Stimulated activated CD8-positive, alpha-beta memory T cell treated with anti-CD3 and anti-CD28 coated beads, Interleukin-4, amount 100 ng/mL, for 1 hour (primary cell): ENCODE measurements around the gene SGO1.

Experiments used
- DNase-seq, 2 donors: peaks; one replicate each; pipeline ENCODE4 v3.0.0-alpha.2; 2020; ENCODE audit warnings: low read depth in 2 of 2, low spot score in 1 of 2

SGO1 gene

GRCh38 chr3:20160230-20160629 lies 25.8 kb downstream of the SGO1 start:
- DNase-seq, result no peak

GRCh38 chr3:20154928-20155327 lies 31.1 kb downstream of the SGO1 start:
- no peak for DNase-seq

- DNase-seq, result no peak
Measured at GRCh38 chr3:20154078-20154477, 31.9 kb downstream of the SGO1 start.

- no peak for DNase-seq
Measured at GRCh38 chr3:20148466-20148865, 37.5 kb downstream of the SGO1 start.

GRCh38 chr3:20147361-20147760 lies 38.6 kb downstream of the SGO1 start:
- DNase-seq, result no peak

GRCh38 chr3:20146301-20146700 lies 39.7 kb downstream of the SGO1 start:
- no peak for DNase-seq

- DNase-seq, result no peak
Measured at GRCh38 chr3:20145874-20146273, 40.1 kb downstream of the SGO1 start.

- no peak for DNase-seq
Measured at GRCh38 chr3:20143519-20143918, 42.5 kb downstream of the SGO1 start.

- no peak for DNase-seq
Measured at GRCh38 chr3:20142517-20142916, 43.5 kb downstream of the SGO1 start.

- no peak for DNase-seq
Measured at GRCh38 chr3:20141851-20142250, 44.2 kb downstream of the SGO1 start.

GRCh38 chr3:20141316-20141715 lies 44.7 kb downstream of the SGO1 start:
- DNase-seq, result no peak

GRCh38 chr3:20140881-20141280 lies 45.1 kb downstream of the SGO1 start:
- DNase-seq, result no peak

GRCh38 chr3:20137647-20138046 lies 48.4 kb downstream of the SGO1 start:
- DNase-seq, result no peak

GRCh38 chr3:20136231-20136630 lies 49.8 kb downstream of the SGO1 start:
- DNase-seq, result no peak

GRCh38 chr3:20130106-20130505 lies 55.9 kb downstream of the SGO1 start:
- DNase-seq, result no peak

GRCh38 chr3:20128358-20128757 lies 57.6 kb downstream of the SGO1 start:
- DNase-seq, result no peak

GRCh38 chr3:20125897-20126296 lies 60.1 kb downstream of the SGO1 start:
- DNase-seq, result no peak

- no peak for DNase-seq
Measured at GRCh38 chr3:20125289-20125688, 60.7 kb downstream of the SGO1 start.

- DNase-seq, result no peak
Measured at GRCh38 chr3:20123131-20123652, 62.8 kb downstream of the SGO1 start.

- no peak for DNase-seq
Measured at GRCh38 chr3:20121088-20121487, 64.9 kb downstream of the SGO1 start.
